Stimulated activated naive CD4-positive, alpha-beta T cell (primary cell): ENCODE results near the gene PTGES2.
A peak's percentile ranks its signal among the peaks of the same experiment; 100 is the strongest.
"Not testable (repeated sequence)": the region's sequence is repeated elsewhere in the genome, so short reads cannot be mapped to it uniquely, and the experiment has no call there.

ENCODE experiments used
- DNase-seq, 6 experiments: peaks; one replicate each; lab custom pipeline; 2025; lab: John Stamatoyannopoulos, UW

Gene PTGES2

GRCh38 chr9:128088253-128088945 is 39.1 kb downstream of the PTGES2 start:
- DNase-seq = peak in 3 of 6 experiments; percentile 22 to 41 (median 33)

GRCh38 chr9:128087262-128087661 is 40.3 kb downstream of the PTGES2 start:
- no peak for DNase-seq

- DNase-seq = no peak
These were observed 41.6 kb downstream of the PTGES2 start for GRCh38 chr9:128085943-128086342.

GRCh38 chr9:128084746-128085145 is 42.8 kb downstream of the PTGES2 start:
- no peak for DNase-seq

- DNase-seq = no peak
These were observed 45.4 kb downstream of the PTGES2 start for GRCh38 chr9:128082151-128082550.

- DNase-seq = no peak
These were observed 46.5 kb downstream of the PTGES2 start for GRCh38 chr9:128081056-128081455.

- no peak for DNase-seq
These were observed 47.3 kb downstream of the PTGES2 start for GRCh38 chr9:128080206-128080605.

GRCh38 chr9:128078504-128079434 is 48.8 kb downstream of the PTGES2 start:
- no peak for DNase-seq

GRCh38 chr9:128077847-128078503 is 49.6 kb downstream of the PTGES2 start:
- no peak for DNase-seq

GRCh38 chr9:128073253-128073886 is 54.2 kb downstream of the PTGES2 start:
- no peak for DNase-seq

- peak in 4 of 6 experiments; percentile 15 to 51 (median 46) for DNase-seq
These were observed 55.1 kb downstream of the PTGES2 start for GRCh38 chr9:128072144-128073021.

- DNase-seq = not testable (repeated sequence)
These were observed 56.1 kb downstream of the PTGES2 start for GRCh38 chr9:128071475-128071874.

- DNase-seq = no peak
These were observed 56.7 kb downstream of the PTGES2 start for GRCh38 chr9:128070874-128071273.
